MCF 10A (cell line): ENCODE data around the gene OTOF. TPM values are rescaled to one million over a fixed set of nuclear protein-coding genes. Genes with fewer than 3 reads are reported as not detected.

Experiments
- BruUV-seq: library from RNA; stranded (reverse); fragments of 400-500 nt; replicated peaks from 2 replicates; lab custom pipeline; 2021; lab: Mats Ljungman, UMichigan
- CTCF ChIA-PET: fragments of 300-600 bp; sonication (Branson Sonifier 250); formaldehyde crosslinking; extraction: SDS; loops from one replicate; lab custom pipeline; 2021; ENCODE audit warnings: antibody characterized with exemption, inconsistent platforms; lab: Yijun Ruan, JAX
- POLR2A ChIA-PET: fragments of 300-600, 350-650 bp; sonication (Branson Sonifier 250); formaldehyde crosslinking; extraction: SDS; loops from one replicate; lab custom pipeline; 2020; ENCODE audit warnings: antibody characterized with exemption, inconsistent platforms; lab: Yijun Ruan, JAX
- DNase-seq: peaks from one replicate; pipeline ENCODE4 v3.0.0-alpha.2; 2018; ENCODE audit not compliant: unreplicated experiment
- H3K27ac Mint-ChIP-seq: one replicate; pipeline ENCODE4 v1.8.0; 2022; ENCODE audit warnings: mild to moderate bottlenecking, low read depth, mixed read lengths; ENCODE audit not compliant: unreplicated experiment
- H3K27me3 Mint-ChIP-seq: one replicate; pipeline ENCODE4 v1.8.0; 2022; ENCODE audit warnings: mixed read lengths; ENCODE audit not compliant: insufficient read depth, unreplicated experiment
- H3K36me3 Mint-ChIP-seq: one replicate; pipeline ENCODE4 v1.8.0; 2022; ENCODE audit warnings: mild to moderate bottlenecking, moderate library complexity, mixed read lengths; ENCODE audit not compliant: insufficient read depth, unreplicated experiment
- H3K4me1 Mint-ChIP-seq: one replicate; pipeline ENCODE4 v1.8.0; 2022; ENCODE audit warnings: mixed read lengths; ENCODE audit not compliant: insufficient read depth, unreplicated experiment
- H3K4me3 Mint-ChIP-seq: one replicate; pipeline ENCODE4 v1.8.0; 2022; ENCODE audit warnings: mild to moderate bottlenecking, moderate library complexity, mixed read lengths; ENCODE audit not compliant: unreplicated experiment
- H3K9me3 Mint-ChIP-seq: one replicate; pipeline ENCODE4 v1.8.0; 2022; ENCODE audit warnings: mixed read lengths; ENCODE audit not compliant: unreplicated experiment
- CTCF ChIP-seq: fragments of 200-600 bp; IDR thresholded peaks from one replicate; pipeline ENCODE4 v1.8.0; 2022; ENCODE audit warnings: antibody characterized with exemption, mild to moderate bottlenecking; ENCODE audit not compliant: unreplicated experiment
- intact Hi-C: fragments of 100-400 bp; cut with micrococcal nuclease; formaldehyde crosslinking; loops from 2 replicates; pipeline ENCODE4 v1.14.1; 2022
- total RNA-seq: library from RNA; stranded (reverse); gene quantifications from 2 replicates; pipeline ENCODE4 v1.2.3, GENCODE V29; 2022

Gene OTOF
- total RNA-seq, 1 experiment from 2014 or later = not detected

GRCh38 chr2:26454561-26455001 is 23.3 kb downstream of the OTOF start:
- H3K4me3 Mint-ChIP-seq = no peak overlapping the region
- H3K4me1 Mint-ChIP-seq = no peaks in the 10 kb centered on the region
- ChIA-PET CTCF (interaction anchor here (1.0 to 1.2 kb wide), 2 partner anchors 48 to 131 kb away, joined by 3 read pairs; no protein-coding TSS in a partner anchor), POLR2A (no interaction called here)
- no peaks in the 10 kb centered on the region for H3K9me3 Mint-ChIP-seq
- no peak overlapping the region for H3K27ac Mint-ChIP-seq
- no peak for DNase-seq
- intact Hi-C loops = no loop called here
- TF ChIP-seq CTCF = no peak
- no peaks in the 10 kb centered on the region for H3K36me3 Mint-ChIP-seq
- H3K27me3 Mint-ChIP-seq = peaks cover 11% of the 10 kb centered on the region
- no TSS peak for BruUV-seq

GRCh38 chr2:26453421-26454329 is 24.2 kb downstream of the OTOF start:
- no peak for TF ChIP-seq CTCF
- intact Hi-C loops = no loop called here
- Mint-ChIP-seq H3K4me3 (no peak overlapping the region), H3K9me3 (no peaks in the 10 kb centered on the region), H3K27me3 (peaks cover 11% of the 10 kb centered on the region), H3K4me1 (no peaks in the 10 kb centered on the region), H3K36me3 (no peaks in the 10 kb centered on the region), H3K27ac (no peak overlapping the region)
- DNase-seq = no peak
- POLR2A ChIA-PET = no interaction called here
- no TSS peak for BruUV-seq
- CTCF ChIA-PET = interaction anchor here (0.6 to 1.0 kb wide), 2 partner anchors 49 to 265 kb away, joined by 3 read pairs; no protein-coding TSS in a partner anchor

DNA sequence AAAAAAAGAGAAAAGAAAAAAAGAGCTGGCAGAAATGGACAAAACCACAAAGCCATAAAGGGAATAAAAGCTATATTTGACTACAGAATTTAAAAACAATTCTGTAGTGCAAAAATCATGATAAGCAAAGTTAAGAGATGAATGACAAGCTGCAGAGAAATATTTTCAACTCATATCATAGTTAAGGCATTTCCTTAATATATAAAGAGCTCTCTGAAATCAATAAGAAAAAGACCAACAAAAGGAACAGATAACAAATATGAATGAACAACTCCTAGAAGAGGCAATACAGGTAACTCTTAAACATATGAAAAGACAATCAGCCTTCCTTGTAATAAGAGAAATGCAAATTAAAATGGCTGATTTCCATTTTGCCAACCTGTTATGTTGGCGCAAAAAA is 26.2 kb downstream of the OTOF start:
- CTCF ChIA-PET = interaction anchor here (1.0 kb wide), 1 partner anchor 56 kb away, joined by 3 read pairs; no protein-coding TSS in a partner anchor
- TF ChIP-seq CTCF = no peak
- DNase-seq = no peak
- BruUV-seq = no TSS peak
- H3K27me3 Mint-ChIP-seq = peaks cover 11% of the 10 kb centered on the region
- no peaks in the 10 kb centered on the region for H3K9me3 Mint-ChIP-seq
- H3K4me3 Mint-ChIP-seq = no peak overlapping the region
- no peaks in the 10 kb centered on the region for H3K36me3 Mint-ChIP-seq
- intact Hi-C loops = no loop called here
- POLR2A ChIA-PET = no interaction called here
- H3K4me1 Mint-ChIP-seq = no peaks in the 10 kb centered on the region
- no peak overlapping the region for H3K27ac Mint-ChIP-seq

DNA sequence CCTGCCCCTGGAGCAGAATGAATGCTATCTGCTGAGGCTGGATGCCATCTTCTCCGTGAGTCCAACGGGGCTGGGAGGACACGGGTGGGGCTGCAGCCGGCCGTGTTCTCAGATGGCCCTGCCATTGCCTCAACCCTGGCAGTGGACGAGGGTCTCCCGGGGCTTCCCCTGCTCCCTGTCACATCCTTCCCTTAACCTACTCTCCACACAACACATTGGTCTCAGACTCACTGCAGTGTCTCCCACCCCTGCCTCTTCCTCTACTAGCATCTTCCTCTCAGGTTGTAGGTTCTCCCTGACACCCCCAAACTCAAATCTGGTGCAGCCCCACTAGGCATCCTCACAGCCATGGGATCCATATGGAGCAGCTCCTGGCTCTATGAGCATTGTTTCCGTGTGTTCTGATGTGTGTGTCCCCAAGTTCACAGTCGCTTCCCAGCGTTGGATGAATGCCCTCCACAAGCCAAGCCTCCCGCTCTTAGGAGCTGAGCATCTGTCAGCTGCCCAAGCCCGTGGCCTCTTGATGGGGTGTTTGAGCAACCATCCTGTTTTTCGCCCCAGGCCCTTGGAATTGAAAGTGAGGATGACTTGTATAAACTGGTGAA is 27.8 kb downstream of the OTOF start:
- Mint-ChIP-seq H3K4me1 (no peaks in the 10 kb centered on the region), H3K4me3 (no peak overlapping the region), H3K36me3 (no peaks in the 10 kb centered on the region), H3K9me3 (no peaks in the 10 kb centered on the region), H3K27me3 (peaks cover 11% of the 10 kb centered on the region), H3K27ac (no peak overlapping the region)
- CTCF ChIA-PET = interaction anchor here (0.6 kb wide), 2 partner anchors 16 to 295 kb away, joined by 3 to 4 read pairs; no protein-coding TSS in a partner anchor
- no peak for DNase-seq
- TF ChIP-seq CTCF = no peak
- intact Hi-C loops = no loop called here
- no TSS peak for BruUV-seq
- POLR2A ChIA-PET = interaction anchor here (0.6 kb wide), 1 partner anchor 8 kb away, joined by 5 read pairs; no protein-coding TSS in a partner anchor
